ENCODE data around the gene PRSS27. TPM values are rescaled to one million over a fixed set of nuclear protein-coding genes. Genes with fewer than 3 reads are reported as not detected.

PRSS27 gene
- total and polyA plus RNA-seq, 2 of the 8 experiments (the other 6 are each of a cell fraction or from before 2014, with no cell fraction given), result 1.3 to 7.5 TPM

DNA sequence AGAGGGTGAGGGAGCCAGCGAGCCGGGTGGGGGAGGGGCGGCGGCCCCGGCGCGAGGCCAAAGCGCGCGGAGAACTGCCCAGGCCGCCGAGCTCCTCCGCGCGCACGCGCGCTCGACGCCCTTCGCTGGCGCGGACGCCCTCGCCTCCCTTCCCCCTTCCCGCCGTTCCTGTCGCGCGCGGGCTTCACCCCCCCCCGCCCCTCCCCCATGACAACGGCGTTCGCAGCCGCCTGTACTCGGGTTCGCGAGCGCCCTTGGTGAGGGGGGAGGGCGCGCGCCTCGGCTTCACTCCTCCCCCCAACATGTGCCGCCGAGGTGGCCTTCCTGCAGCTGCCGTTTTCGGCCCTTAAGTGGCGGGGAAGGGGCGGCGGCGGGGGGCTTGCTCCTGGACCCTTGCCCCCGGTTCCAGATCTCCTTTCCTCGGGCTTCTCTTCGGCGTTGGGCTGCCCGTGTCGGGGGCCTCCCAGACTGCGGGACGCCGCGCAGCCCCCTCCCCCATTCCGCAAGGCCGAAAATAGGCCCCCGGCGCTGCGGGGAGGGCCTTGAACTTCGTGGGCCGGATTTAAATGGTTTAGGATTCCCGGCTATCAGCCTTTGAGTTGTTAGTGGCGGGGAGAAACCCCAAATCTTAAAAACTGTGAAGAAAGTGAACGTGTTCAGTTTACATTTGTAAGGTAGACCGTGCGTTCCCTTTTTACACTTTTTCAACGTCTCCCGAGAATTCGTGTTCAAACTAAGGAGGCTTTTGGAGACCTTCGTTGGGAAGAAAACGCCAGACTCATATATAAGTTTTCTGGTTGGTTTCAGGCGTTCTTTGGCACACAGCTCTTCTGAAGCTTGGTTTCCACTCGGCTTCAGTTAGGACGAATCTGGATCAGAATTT, 33.1 kb upstream of the PRSS27 start:
- CTCF ChIA-PET (ENCODE audit: partially characterized antibody), result interaction anchor here (0.7 to 1.2 kb wide), 2 partner anchors 17 to 26 kb away, joined by 3 read pairs; no protein-coding TSS in a partner anchor
- Histone ChIP-seq H2AK5ac (ENCODE audit: low read depth, low read length) (no peak overlapping the region), H4K20me1 (replicated peaks in 1 of 2; ENCODE audit: control insufficient read depth in 1 of 2, insufficient read depth in 2 of 2, low read length in 2 of 2) (peaks cover 21 to 22% of the 10 kb centered on the region in 2 experiments), H2BK5ac (ENCODE audit: low read depth, low read length) (peak overlapping the region; percentile 100), H3K14ac (ENCODE audit: insufficient read length) (no peak overlapping the region), H2BK15ac (ENCODE audit: low read length) (no peak overlapping the region), H3K27ac (ENCODE audit: low read depth, low read length) (peak overlapping the region; percentile 99), H3K9me3 (ENCODE audit: insufficient read depth in 2 of 2, low read depth in 1 of 2, low read length in 1 of 2) (no peaks in the 10 kb centered on the region), H3K79me1 (ENCODE audit: low read depth, low read length) (peaks cover 5% of the 10 kb centered on the region), H3K4me3 (ENCODE audit: extremely low read depth in 1 of 4, insufficient read depth in 2 of 4, low read depth in 3 of 4, low read length in 4 of 4) (peak overlapping the region; percentile 75 to 93 (median 88)), H3K4me2 (ENCODE audit: insufficient read depth in 1 of 2, low read depth in 2 of 2, low read length in 2 of 2) (peak overlapping the region; percentile 82 to 99), H4K5ac (ENCODE audit: insufficient read length, low read depth, low read length) (peak overlapping the region; percentile 69), H3K56ac (replicated peaks; ENCODE audit: insufficient read length, low read depth, low read length) (peak overlapping the region; percentile 87), H3K9ac (replicated peaks in 1 of 4; ENCODE audit: extremely low read depth in 1 of 4, low read depth in 3 of 4, low read length in 3 of 4) (peak overlapping the region; percentile 93 to 99 (median 98)), H3K4me1 (replicated peaks in 1 of 4; ENCODE audit: control insufficient read depth in 3 of 4, insufficient read depth in 4 of 4, low read length in 3 of 4) (peaks cover 2 to 8% (median 5%) of the 10 kb centered on the region in 4 experiments; a peak in 6 of 7 replicates), H2BK20ac (ENCODE audit: low read length) (no peak overlapping the region), H2BK12ac (ENCODE audit: low read depth, low read length) (peak overlapping the region; percentile 75), H4K8ac (ENCODE audit: extremely low read depth, insufficient read depth, low read length) (peak overlapping the region; percentile 100), H2BK120ac (replicated peaks; ENCODE audit: low read depth, low read length) (no peak overlapping the region), H3K4ac (replicated peaks; ENCODE audit: insufficient read length, low read depth, low read length) (peak overlapping the region; percentile 76), H3K27me3 (replicated peaks in 1 of 4; ENCODE audit: control insufficient read depth in 3 of 4, extremely low read depth in 1 of 4, insufficient read depth in 3 of 4, low read length in 3 of 4) (no peaks in the 10 kb centered on the region), H3K23ac (ENCODE audit: insufficient read length) (no peak overlapping the region), H4K91ac (replicated peaks; ENCODE audit: insufficient read length, low read length) (no peak overlapping the region), H3K79me2 (ENCODE audit: control insufficient read depth in 1 of 2, insufficient read depth in 2 of 2, low read length in 2 of 2) (peaks cover 47 to 60% of the 10 kb centered on the region in 2 experiments), H3K36me3 (ENCODE audit: control insufficient read depth in 2 of 4, insufficient read depth in 4 of 4, low read length in 3 of 4) (peaks cover 4 to 24% (median 17%) of the 10 kb centered on the region in 4 experiments), H3K18ac (ENCODE audit: extremely low read depth, low read length) (peak overlapping the region; percentile 100), H3K23me2 (ENCODE audit: low read depth, low read length) (peaks cover 8% of the 10 kb centered on the region; the same call in 1 of the 2 replicates), H2AFZ (ENCODE audit: low read length) (no peak overlapping the region)
- 1% methylated on average over 38 of the region's 82 CpGs; no CpG with 5 or more reads in 1 of the 2 experiments for WGBS, 2 experiments (ENCODE audit: extremely low coverage in 1 of 2, insufficient coverage in 1 of 2, insufficient read length in 1 of 2, insufficient replicate concordance in 2 of 2, low coverage in 1 of 2, low lambda C conversion rate in 2 of 2, missing lambda C conversion rate in 1 of 2)
- DNase-seq (ENCODE audit: low read depth in 1 of 2, low spot score in 2 of 2) (no peak), FAIRE-seq (no peak)
- POLR2A ChIA-PET (ENCODE audit: partially characterized antibody), result interaction anchor here (0.9 to 8.3 kb wide), 19 partner anchors 8 to 217 kb away, joined by 3 to 180 read pairs (median 7); partner anchors contain the start of genes ELOB, KCTD5 and PRSS27
- peak; percentile 41; the same call in 1 of the 2 replicates for TF ChIP-seq KDM1A (IDR thresholded peaks at IDR 0.05; ENCODE audit: borderline replicate concordance, low read length)
- TF ChIP-seq EP300 (IDR thresholded peaks at IDR 0.05; ENCODE audit: borderline replicate concordance in 1 of 2, low read depth in 2 of 2, low read length in 2 of 2), result no peak
- TF ChIP-seq SUZ12 (IDR thresholded peaks at IDR 0.05; ENCODE audit: low read length), result no peak
